DOHH2 (cell line): Measurements from ENCODE around the gene DYRK1A.

Experiments used
- EZH2phosphoT487 ChIP-seq: fragments of 200-600 bp; sonication (generic); IDR thresholded peaks from 2 replicates; pipeline ENCODE4 v1.6.1; 2017; ENCODE audit warnings: borderline replicate concordance, mild to moderate bottlenecking, antibody characterized with exemption, low read length, moderate library complexity, mixed read lengths
- TF ChIP-seq, protein P1 (sequence below): fragments of 200-600 bp; sonication (generic); IDR thresholded peaks from one replicate; pipeline ENCODE4 v1.5.1; 2014; ENCODE audit warnings: antibody characterized with exemption, mild to moderate bottlenecking, low read depth, low read length; ENCODE audit not compliant: poor library complexity, severe bottlenecking

DNA sequence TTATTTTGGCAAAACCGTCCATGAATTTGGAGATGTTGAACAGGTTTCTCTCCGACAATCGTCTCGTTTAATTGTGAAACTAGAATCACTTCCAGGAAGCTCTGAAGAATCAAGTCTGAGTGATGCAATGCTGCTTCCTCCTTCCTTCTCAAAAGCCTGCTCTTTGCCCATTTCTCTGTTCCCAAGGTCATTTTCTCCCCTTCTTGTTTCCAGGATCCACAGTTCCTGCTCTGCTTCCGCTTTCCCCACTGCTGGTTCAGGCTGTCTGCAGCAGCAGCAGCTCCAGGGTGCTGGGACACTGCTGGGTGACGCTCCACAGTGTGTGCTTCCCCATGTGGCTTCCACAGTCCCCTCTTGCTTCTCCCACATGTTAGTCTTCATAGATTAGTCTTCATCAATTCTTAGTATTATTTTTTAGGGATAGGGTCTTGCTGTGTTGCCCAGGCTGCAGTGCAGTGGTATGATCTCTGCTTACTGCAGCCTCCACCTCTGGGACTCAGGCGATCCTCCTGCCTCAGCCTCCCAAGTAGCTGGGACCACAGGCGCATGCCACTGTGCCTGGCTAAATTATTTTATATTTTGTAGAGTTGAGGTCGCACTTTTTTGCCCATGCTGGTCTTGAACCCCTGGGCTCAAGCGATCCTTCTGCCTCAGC lies 156.2 kb downstream of the DYRK1A start:
- TF ChIP-seq, protein P1, sequence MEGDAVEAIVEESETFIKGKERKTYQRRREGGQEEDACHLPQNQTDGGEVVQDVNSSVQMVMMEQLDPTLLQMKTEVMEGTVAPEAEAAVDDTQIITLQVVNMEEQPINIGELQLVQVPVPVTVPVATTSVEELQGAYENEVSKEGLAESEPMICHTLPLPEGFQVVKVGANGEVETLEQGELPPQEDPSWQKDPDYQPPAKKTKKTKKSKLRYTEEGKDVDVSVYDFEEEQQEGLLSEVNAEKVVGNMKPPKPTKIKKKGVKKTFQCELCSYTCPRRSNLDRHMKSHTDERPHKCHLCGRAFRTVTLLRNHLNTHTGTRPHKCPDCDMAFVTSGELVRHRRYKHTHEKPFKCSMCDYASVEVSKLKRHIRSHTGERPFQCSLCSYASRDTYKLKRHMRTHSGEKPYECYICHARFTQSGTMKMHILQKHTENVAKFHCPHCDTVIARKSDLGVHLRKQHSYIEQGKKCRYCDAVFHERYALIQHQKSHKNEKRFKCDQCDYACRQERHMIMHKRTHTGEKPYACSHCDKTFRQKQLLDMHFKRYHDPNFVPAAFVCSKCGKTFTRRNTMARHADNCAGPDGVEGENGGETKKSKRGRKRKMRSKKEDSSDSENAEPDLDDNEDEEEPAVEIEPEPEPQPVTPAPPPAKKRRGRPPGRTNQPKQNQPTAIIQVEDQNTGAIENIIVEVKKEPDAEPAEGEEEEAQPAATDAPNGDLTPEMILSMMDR: no peak
- no peak for TF ChIP-seq EZH2phosphoT487
